ENCODE data around the gene KIAA1671. TPM values are rescaled to one million over a fixed set of nuclear protein-coding genes. Genes with fewer than 3 reads are reported as not detected.

Gene KIAA1671
- total and polyA plus RNA-seq, 9 of the 15 experiments (the other 6 are each of a cell fraction or from before 2014, with no cell fraction given), result under 0.01 to 0.11 (median 0.02) TPM; not detected in 5

- in situ Hi-C loops (cut with MboI), result no loop called here
- Histone ChIP-seq H3K79me2 (ENCODE audit: control insufficient read depth, insufficient read depth, low read length) (no peaks in the 10 kb centered on the region), H3K4me3 (no peak overlapping the region), H2AFZ (ENCODE audit: low read depth, low read length) (no peak overlapping the region), H3K4me2 (ENCODE audit: insufficient read depth, low read length) (no peak overlapping the region), H3K9me1 (ENCODE audit: control insufficient read depth, insufficient read depth, low read length) (no peaks in the 10 kb centered on the region), H3K27me3 (ENCODE audit: control insufficient read depth in 2 of 2, insufficient read depth in 2 of 2, low read length in 2 of 2) (peaks cover 0 to 3% of the 10 kb centered on the region in 2 experiments; a peak in 2 of 5 replicates), H4K20me1 (replicated peaks; ENCODE audit: control insufficient read depth, insufficient read depth, low read length) (no peaks in the 10 kb centered on the region), H3K9me3 (replicated peaks; ENCODE audit: control insufficient read depth, insufficient read depth, low read depth, low read length) (no peaks in the 10 kb centered on the region), H3K9ac (ENCODE audit: insufficient read depth in 1 of 2, low read depth in 2 of 2, low read length in 2 of 2) (no peak overlapping the region), H3K36me3 (ENCODE audit: control insufficient read depth, insufficient read depth, low read length) (no peaks in the 10 kb centered on the region), H3K27ac (ENCODE audit: extremely low read depth, low read depth, low read length) (no peak overlapping the region), H3K4me1 (replicated peaks in 1 of 2; ENCODE audit: control insufficient read depth in 2 of 2, insufficient read depth in 2 of 2, low read length in 2 of 2) (no peaks in the 10 kb centered on the region)
- no TSS peak for BruUV-seq (replicated peaks)
- no peak for ATAC-seq
- DNase-seq (ENCODE audit: extremely low read depth in 1 of 4, low spot score in 3 of 4), result no peak
- 0% methylated on average over 2 of the region's 2 CpGs for WGBS (ENCODE audit: insufficient coverage, low coverage, missing lambda C conversion rate)
- FAIRE-seq, result no peak
- POLR2A ChIA-PET, result no interaction called here
- intact Hi-C loops (cut with micrococcal nuclease), result no loop called here
- CTCF ChIA-PET (ENCODE audit: low intra/inter-chr PET ratio), result no interaction called here
- no peak for TF ChIP-seq ZBTB40 (IDR thresholded peaks at IDR 0.05)
- no peak for TF ChIP-seq ZBTB40 (CRISPR knock-in tag; IDR thresholded peaks at IDR 0.05)
- TF ChIP-seq ZNF24 (IDR thresholded peaks at IDR 0.05), result no peak
- no peak for TF ChIP-seq ZNF324 (CRISPR knock-in tag; IDR thresholded peaks at IDR 0.05)
- no peak for TF ChIP-seq ZBTB7A (IDR thresholded peaks at IDR 0.05; ENCODE audit: borderline replicate concordance, control insufficient read depth, low read depth, low read length)
- TF ChIP-seq LARP7 (IDR thresholded peaks at IDR 0.05), result no peak
- TF ChIP-seq HDAC1 (IDR thresholded peaks at IDR 0.05), result no peak
- no peak for TF ChIP-seq CHAMP1 (IDR thresholded peaks at IDR 0.05)
- TF ChIP-seq CREB1 (IDR thresholded peaks at IDR 0.05), result no peak
- TF ChIP-seq CREB1 (CRISPR knock-in tag; IDR thresholded peaks at IDR 0.05), result no peak
- no peak for TF ChIP-seq TCF3 (CRISPR knock-in tag; IDR thresholded peaks at IDR 0.05)
- TF ChIP-seq NR3C1 (CRISPR knock-in tag; IDR thresholded peaks at IDR 0.05), result no peak
Observed at GRCh38 chr22:25134451-25134850, 181.9 kb downstream of the KIAA1671 start.
